Pancreas (tissue), 10 donors: ENCODE results near the gene LRRC55. TPM values are rescaled to one million over a fixed set of nuclear protein-coding genes. Genes with fewer than 3 reads are reported as not detected.

ENCODE experiments used
- ATAC-seq, 4 donors: fragments of 200-7000 bp; cut with Tn5 transposase; one replicate each; pipeline versions ENCODE4 v1.8.0 to v1.9.1; 2020; ENCODE audit warnings: mild to moderate bottlenecking in 4 of 4, moderate library complexity in 4 of 4
- DNase-seq, 6 donors: peaks; one replicate each; pipeline ENCODE4 v3.0.0-alpha.2; 2020
- FAIRE-seq: peaks from 2 replicates; lab custom pipeline; 2012; peaks lifted over from hg19 to GRCh38; lab: Jason Lieb, UNC
- H3K27ac ChIP-seq, 4 donors: fragments of 200-600 bp; sonication (generic); 1 replicate in 3 of 4; 2 replicates in 1 of 4; pipeline versions ENCODE4 v1.5.0 to v1.8.0; 2020
- H3K27me3 ChIP-seq, 4 donors: fragments of 200-600 bp; one replicate each; pipeline ENCODE4 v1.8.0; 2021
- H3K36me3 ChIP-seq, 3 donors: fragments of 200-600 bp; sonication (generic) in 1 of 3; one replicate each; pipeline versions ENCODE4 v1.5.0 to v1.8.0; 2020 to 2021
- H3K4me1 ChIP-seq, 3 donors: fragments of 200-600 bp; one replicate each; pipeline ENCODE4 v1.8.0; 2021
- H3K4me3 ChIP-seq, 4 donors: fragments of 200-600 bp; sonication (generic) in 2 of 4; one replicate each; pipeline versions ENCODE4 v1.5.0 to v1.8.0; 2020 to 2021
- H3K9me3 ChIP-seq, 4 donors: fragments of 200-600 bp; one replicate each; pipeline ENCODE4 v1.8.0; 2021
- CTCF ChIP-seq, 4 donors: fragments of 200-600 bp; sonication (generic) in 3 of 4; IDR thresholded peaks; one replicate each; pipeline versions ENCODE4 v1.5.0 to v1.8.0; 2021; ENCODE audit warnings: antibody characterized with exemption in 4 of 4
- WGBS, 2 donors: extraction: QIAGEN DNeasy Blood & Tissue Kit; methylation state at CpG; one replicate each; pipeline ENCODE4 v1.1.7; 2013; 5-methylcytosine and 5-hydroxymethylcytosine counted together
- intact Hi-C, 3 donors: fragments of 100-400 bp; cut with DNase I; formaldehyde crosslinking; loops; one replicate each; pipeline versions ENCODE4 v1.11.1 to v1.14.2; 2022
- polyA plus RNA-seq, 2 donors: library from polyadenylated mRNA; stranded (reverse); fragments of 200-250 nt; gene quantifications; one replicate each; pipeline ENCODE4 v1.2.3, GENCODE V29; 2013
- total RNA-seq, 6 donors: library from RNA; stranded (reverse); fragmentation: NEBNext Ultra II Directional in 4 of 6; extraction: Animal tissue kit (Norgen Biotek cat#: 25700) in 4 of 6; gene quantifications; one replicate each; pipeline versions ENCODE4 v1.2.1 to v1.2.4, GENCODE V29; 2021 to 2023
- donor health status: healthy with polysubstance abuse.
- donor health status: DM: no; HTN: no; CAD: no; lungs with moderate emphysema.
- donor health status: DM: no; HTN: no; CAD: no.
- donor health status: control.
- donor health status: control.
- donor health status: Bipolar disorder and iron deficiency.
- donor health status: DM: yes; HTN: yes; CAD: no.
- donor health status: DM: no; HTN: no; CAD: no.
- donor health status: DM: no; HTN: no; CAD: no.
- donor health status: DM: yes; HTN: yes; CAD: no.

LRRC55 gene
- total and polyA plus RNA-seq, 8 donors: 0.03 to 1.2 (median 0.08) TPM

DNA sequence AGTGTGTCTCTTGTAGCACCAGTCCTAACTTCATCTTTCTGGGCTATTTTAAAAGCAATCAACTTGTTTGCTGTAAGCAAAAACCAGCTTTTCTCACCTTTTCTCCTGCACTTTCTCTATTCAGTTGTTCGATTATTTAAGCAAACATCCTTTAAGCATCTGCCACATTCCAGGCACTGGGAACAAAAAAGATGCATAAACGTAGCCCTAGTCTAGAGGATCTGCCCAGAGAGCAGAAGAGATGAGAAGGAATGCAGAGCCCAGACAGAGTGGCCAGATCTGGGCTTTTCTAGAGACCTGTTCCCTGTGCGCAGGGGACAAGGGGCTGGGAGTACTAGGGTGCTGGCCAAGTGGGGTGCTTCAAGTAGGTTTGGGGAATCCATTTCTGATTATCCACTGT lies 46.8 kb downstream of the LRRC55 start:
- no peak overlapping the region for H3K4me3 ChIP-seq
- intact Hi-C loops: no loop called here
- H3K9me3 ChIP-seq: no peaks in the 10 kb centered on the region
- no peak for DNase-seq
- 47 to 51% methylated on average over 3 of the region's 3 CpGs for WGBS, 2 donors
- no peak overlapping the region for H3K27ac ChIP-seq
- FAIRE-seq: no peak
- H3K4me1 ChIP-seq: no peaks in the 10 kb centered on the region
- no peak for ATAC-seq
- H3K27me3 ChIP-seq: no peaks in the 10 kb centered on the region
- no peaks in the 10 kb centered on the region for H3K36me3 ChIP-seq
- TF ChIP-seq CTCF (IDR thresholded peaks at IDR 0.05): no peak

- intact Hi-C loops: loop anchor here in 1 of 3 donors (10.0 kb wide), 1 partner anchor 96 kb away; no protein-coding TSS in a partner anchor
- Histone ChIP-seq H3K36me3 (no peaks in the 10 kb centered on the region), H3K4me1 (no peaks in the 10 kb centered on the region), H3K27me3 (no peaks in the 10 kb centered on the region), H3K9me3 (no peaks in the 10 kb centered on the region), H3K4me3 (no peak overlapping the region), H3K27ac (no peak overlapping the region)
- 44 to 55% methylated on average over 5 of the region's 5 CpGs for WGBS, 2 donors
- TF ChIP-seq CTCF (IDR thresholded peaks at IDR 0.05): no peak
- ATAC-seq (no peak), DNase-seq (no peak), FAIRE-seq (no peak)
These were observed 48.6 kb downstream of the LRRC55 start for GRCh38 chr11:57230316-57230715.

- FAIRE-seq: no peak
- Histone ChIP-seq H3K36me3 (no peaks in the 10 kb centered on the region), H3K9me3 (no peaks in the 10 kb centered on the region), H3K4me3 (no peak overlapping the region), H3K27me3 (no peaks in the 10 kb centered on the region), H3K27ac (no peak overlapping the region), H3K4me1 (no peaks in the 10 kb centered on the region)
- ATAC-seq: peak in 1 of 4 donors; percentile 35
- WGBS, 2 donors: 36 to 44% methylated on average over 18 of the region's 18 CpGs
- no peak for DNase-seq
- no peak for TF ChIP-seq CTCF (IDR thresholded peaks at IDR 0.05)
- intact Hi-C loops: loop anchor here in 1 of 3 donors (10.0 kb wide), 1 partner anchor 96 kb away; no protein-coding TSS in a partner anchor
These were observed 49.2 kb downstream of the LRRC55 start for GRCh38 chr11:57230791-57231538.

DNA sequence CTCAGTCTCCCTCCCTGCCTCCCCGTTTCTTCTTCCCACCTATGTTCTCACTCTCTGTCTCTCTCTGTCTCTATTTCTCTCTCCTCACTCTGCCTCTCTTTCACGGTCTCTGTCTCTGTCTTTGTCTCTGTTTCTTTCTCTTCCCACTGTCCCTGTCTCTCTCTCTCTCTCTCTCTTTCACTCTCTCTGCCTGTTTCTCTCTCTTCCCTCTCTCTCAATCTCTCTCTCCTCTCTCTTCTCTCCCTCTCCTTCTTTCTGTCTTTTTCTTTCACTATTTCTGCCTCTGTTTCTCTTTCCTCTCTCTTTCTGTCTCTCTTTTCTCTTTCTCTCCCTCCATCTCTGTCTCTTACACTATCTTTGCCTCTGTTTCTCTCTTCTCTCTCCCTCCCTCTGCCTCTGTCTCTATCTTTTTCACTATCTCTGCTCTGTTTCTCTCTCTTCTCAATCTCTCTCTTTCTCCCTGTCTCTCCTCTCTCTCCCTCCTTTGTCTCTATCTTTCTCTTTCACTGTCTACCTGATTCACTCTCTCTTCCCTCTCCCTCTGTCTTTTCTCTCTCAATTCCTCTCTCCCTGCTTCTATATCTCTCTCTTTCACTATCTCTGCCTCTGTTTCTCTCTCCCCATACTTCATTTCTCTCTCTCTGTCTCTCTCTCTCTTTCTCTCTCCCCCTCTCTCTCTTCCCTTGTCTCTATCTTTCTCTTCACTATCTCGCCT lies 49.9 kb downstream of the LRRC55 start:
- no peaks in the 10 kb centered on the region for H3K9me3 ChIP-seq
- no peak overlapping the region for H3K27ac ChIP-seq
- 34 to 39% methylated on average over 3 of the region's 3 CpGs for WGBS, 2 donors
- TF ChIP-seq CTCF (IDR thresholded peaks at IDR 0.05): no peak
- intact Hi-C loops: loop anchor here in 1 of 3 donors (10.0 kb wide), 1 partner anchor 97 kb away; no protein-coding TSS in a partner anchor
- FAIRE-seq (no peak), DNase-seq (no peak), ATAC-seq (no peak)
- H3K36me3 ChIP-seq: no peaks in the 10 kb centered on the region
- H3K27me3 ChIP-seq: no peaks in the 10 kb centered on the region
- no peaks in the 10 kb centered on the region for H3K4me1 ChIP-seq
- no peak overlapping the region for H3K4me3 ChIP-seq
